Neural progenitor cell (in vitro differentiated cells): ENCODE data around the gene TBX5. TPM values are rescaled to one million over a fixed set of nuclear protein-coding genes. Genes with fewer than 3 reads are reported as not detected.

Experiments used
- DNase-seq: peaks from one replicate; pipeline ENCODE4 v3.0.0-alpha.2; 2016; ENCODE audit warnings: low spot score
- H2AFZ ChIP-seq: fragments of 200-600 bp; sonication (generic); replicated peaks from 2 replicates; pipeline ENCODE4 v1.6.1; 2016; ENCODE audit warnings: antibody characterized with exemption
- H3F3A ChIP-seq: fragments of 200-600 bp; sonication (generic); 2 replicates; pipeline ENCODE4 v1.6.1; 2016; ENCODE audit warnings: antibody characterized with exemption, low read depth
- H3K27ac ChIP-seq: fragments of 200-600 bp; sonication (generic); 2 replicates; pipeline ENCODE4 v1.5.1; 2016; ENCODE audit warnings: mild to moderate bottlenecking
- H3K27me3 ChIP-seq: fragments of 200-600 bp; sonication (generic); 2 replicates; pipeline ENCODE4 v1.6.1; 2016; ENCODE audit warnings: mild to moderate bottlenecking, moderate library complexity
- H3K36me3 ChIP-seq: fragments of 200-600 bp; sonication (generic); 2 replicates; pipeline ENCODE4 v1.5.1; 2016
- H3K4me1 ChIP-seq: fragments of 200-600 bp; sonication (generic); 2 replicates; pipeline ENCODE4 v1.6.1; 2016; ENCODE audit warnings: mixed run types
- H3K4me2 ChIP-seq: fragments of 200-600 bp; sonication (generic); 2 replicates; pipeline ENCODE4 v1.6.1; 2016
- H3K4me3 ChIP-seq: fragments of 200-600 bp; sonication (generic); 2 replicates; pipeline ENCODE4 v1.5.1; 2016
- H3K79me2 ChIP-seq: fragments of 200-600 bp; sonication (generic); 2 replicates; pipeline ENCODE4 v1.6.1; 2016; ENCODE audit warnings: low read depth
- H3K9ac ChIP-seq: fragments of 200-600 bp; sonication (generic); 2 replicates; pipeline ENCODE4 v1.6.1; 2016
- H3K9me3 ChIP-seq: fragments of 200-600 bp; sonication (generic); 2 replicates; pipeline ENCODE4 v1.5.1; 2016; ENCODE audit warnings: low read depth
- H4K20me1 ChIP-seq: fragments of 200-600 bp; sonication (generic); 2 replicates; pipeline ENCODE4 v1.6.1; 2016; ENCODE audit warnings: low read depth
- H3K27ac Mint-ChIP-seq: 3 replicates; pipeline ENCODE4 v1.8.0; 2021; ENCODE audit warnings: mixed read lengths
- H3K27me3 Mint-ChIP-seq: 2 replicates; pipeline ENCODE4 v1.8.0; 2022; ENCODE audit warnings: low read depth, mild to moderate bottlenecking, inconsistent platforms, moderate library complexity, mixed read lengths; ENCODE audit not compliant: insufficient read depth
- H3K36me3 Mint-ChIP-seq: 3 replicates; pipeline ENCODE4 v1.8.0; 2021; ENCODE audit warnings: mixed read lengths
- H3K4me1 Mint-ChIP-seq: 3 replicates; pipeline ENCODE4 v1.8.0; 2021; ENCODE audit warnings: mixed read lengths
- H3K4me3 Mint-ChIP-seq: 3 replicates; pipeline ENCODE4 v1.8.0; 2021; ENCODE audit warnings: mild to moderate bottlenecking, moderate library complexity, mixed read lengths
- H3K9me3 Mint-ChIP-seq: 3 replicates; pipeline ENCODE4 v1.8.0; 2020; ENCODE audit warnings: mixed read lengths
- CTCF ChIP-seq: fragments of 200-600 bp; sonication (generic); IDR thresholded peaks from 2 replicates; pipeline ENCODE4 v1.5.1; 2017; ENCODE audit warnings: antibody characterized with exemption, mild to moderate bottlenecking
- EZH2 ChIP-seq: fragments of 200-600 bp; sonication (generic); IDR thresholded peaks from 2 replicates; pipeline ENCODE4 v1.6.1; 2017; ENCODE audit warnings: antibody characterized with exemption, mild to moderate bottlenecking, moderate library complexity
- EZH2phosphoT487 ChIP-seq: fragments of 200-600 bp; sonication (generic); IDR thresholded peaks from 2 replicates; pipeline ENCODE4 v1.6.1; 2017; ENCODE audit warnings: antibody characterized with exemption
- total RNA-seq: library from RNA; depleted of rRNA; stranded (reverse); fragments of >200 nt; gene quantifications from 2 replicates; pipeline ENCODE4 v1.2.3, GENCODE V29; 2015; ENCODE audit warnings: low replicate concordance

TBX5 gene
- total RNA-seq, 1 donor from 2014 or later = not detected

- Histone ChIP-seq H3F3A (peaks cover 6% of the 10 kb centered on the region), H4K20me1 (peaks cover 100% of the 10 kb centered on the region), H3K4me1 (no peaks in the 10 kb centered on the region), H3K27me3 (peaks cover 100% of the 10 kb centered on the region), H3K9me3 (no peaks in the 10 kb centered on the region), H3K27ac (no peak overlapping the region), H2AFZ (no peak overlapping the region), H3K9ac (no peak overlapping the region), H3K36me3 (no peaks in the 10 kb centered on the region), H3K4me2 (no peak overlapping the region), H3K4me3 (no peak overlapping the region), H3K79me2 (no peaks in the 10 kb centered on the region)
- H3K27ac Mint-ChIP-seq = no peak overlapping the region
- H3K27me3 Mint-ChIP-seq = peaks cover 84% of the 10 kb centered on the region
- no peak overlapping the region for H3K4me3 Mint-ChIP-seq
- no peaks in the 10 kb centered on the region for H3K4me1 Mint-ChIP-seq
- H3K36me3 Mint-ChIP-seq = no peaks in the 10 kb centered on the region
- no peaks in the 10 kb centered on the region for H3K9me3 Mint-ChIP-seq
- TF ChIP-seq EZH2 = peak; percentile 98
- no peak for TF ChIP-seq CTCF
- TF ChIP-seq EZH2phosphoT487 = peak; percentile 93
- DNase-seq = peak; percentile 59
Observed at GRCh38 chr12:114443607-114444421, 37.9 kb upstream of the TBX5 start.

- TF ChIP-seq CTCF = no peak
- no peak for TF ChIP-seq EZH2phosphoT487
- TF ChIP-seq EZH2 = no peak
- DNase-seq = no peak
- Histone ChIP-seq H3K4me3 (no peak overlapping the region), H2AFZ (no peak overlapping the region), H3K9me3 (no peaks in the 10 kb centered on the region), H3K79me2 (no peaks in the 10 kb centered on the region), H4K20me1 (peaks cover 100% of the 10 kb centered on the region), H3K36me3 (no peaks in the 10 kb centered on the region), H3K4me2 (no peak overlapping the region), H3K27me3 (peaks cover 100% of the 10 kb centered on the region), H3K4me1 (no peaks in the 10 kb centered on the region), H3K27ac (no peak overlapping the region), H3K9ac (no peak overlapping the region), H3F3A (peaks cover 6% of the 10 kb centered on the region)
- peaks cover 89% of the 10 kb centered on the region for H3K27me3 Mint-ChIP-seq
- no peak overlapping the region for H3K27ac Mint-ChIP-seq
- H3K4me1 Mint-ChIP-seq = no peaks in the 10 kb centered on the region
- no peaks in the 10 kb centered on the region for H3K9me3 Mint-ChIP-seq
- no peaks in the 10 kb centered on the region for H3K36me3 Mint-ChIP-seq
- H3K4me3 Mint-ChIP-seq = no peak overlapping the region
Observed at GRCh38 chr12:114442578-114442977, 36.6 kb upstream of the TBX5 start.

- no peak overlapping the region for H3K4me2 ChIP-seq
- H3K27me3 ChIP-seq = peaks cover 100% of the 10 kb centered on the region
- no peaks in the 10 kb centered on the region for H3K36me3 Mint-ChIP-seq
- H3K36me3 ChIP-seq = no peaks in the 10 kb centered on the region
- H3K4me3 Mint-ChIP-seq = no peak overlapping the region
- H3K9ac ChIP-seq = no peak overlapping the region
- TF ChIP-seq CTCF (no peak), EZH2phosphoT487 (no peak), EZH2 (no peak)
- H3K4me1 Mint-ChIP-seq = no peaks in the 10 kb centered on the region
- H3K9me3 Mint-ChIP-seq = no peaks in the 10 kb centered on the region
- H4K20me1 ChIP-seq = peaks cover 94% of the 10 kb centered on the region
- peaks cover 93% of the 10 kb centered on the region for H3K27me3 Mint-ChIP-seq
- DNase-seq = no peak
- no peak overlapping the region for H2AFZ ChIP-seq
- H3K27ac ChIP-seq = no peak overlapping the region
- H3F3A ChIP-seq = peaks cover 6% of the 10 kb centered on the region
- no peak overlapping the region for H3K4me3 ChIP-seq
- no peaks in the 10 kb centered on the region for H3K9me3 ChIP-seq
- H3K79me2 ChIP-seq = no peaks in the 10 kb centered on the region
- H3K4me1 ChIP-seq = no peaks in the 10 kb centered on the region
- no peak overlapping the region for H3K27ac Mint-ChIP-seq
Observed at GRCh38 chr12:114441545-114441944, 35.6 kb upstream of the TBX5 start.
